Activated CD8-positive, alpha-beta T cell treated with anti-CD3 and anti-CD28 coated beads for 36 hours (primary cell): ENCODE results near the gene MGST2. TPM values are rescaled to one million over a fixed set of nuclear protein-coding genes. Genes with fewer than 3 reads are reported as not detected.
"Not testable (repeated sequence)": the region's sequence is repeated elsewhere in the genome, so short reads cannot be mapped to it uniquely, and the experiment has no call there.

Source experiments
- ATAC-seq: fragments of 200-7000 bp; cut with Tn5 transposase; one replicate; pipeline ENCODE4 v1.10.0; 2021; ENCODE audit warnings: mild to moderate bottlenecking, moderate library complexity
- CTCF ChIA-PET: fragments of 350-600 bp; sonication (Branson Sonifier 250); formaldehyde crosslinking; loops from one replicate; lab custom pipeline; 2021; ENCODE audit warnings: antibody characterized with exemption; lab: Charles Lee
- POLR2A ChIA-PET: fragments of 350-600 bp; sonication (Branson Sonifier 250); formaldehyde crosslinking; loops from one replicate; lab custom pipeline; 2021; ENCODE audit warnings: antibody characterized with exemption; lab: Charles Lee
- DNase-seq: peaks from one replicate; pipeline ENCODE4 v3.0.0-alpha.2; 2020
- H3K27ac Mint-ChIP-seq: one replicate; pipeline ENCODE4 v1.8.0; 2021; ENCODE audit warnings: mild to moderate bottlenecking, mixed read lengths
- H3K27me3 Mint-ChIP-seq: one replicate; pipeline ENCODE4 v1.8.0; 2021; ENCODE audit warnings: mixed read lengths
- H3K36me3 Mint-ChIP-seq: one replicate; pipeline ENCODE4 v1.8.0; 2021; ENCODE audit warnings: low read depth, mixed read lengths
- H3K4me1 Mint-ChIP-seq: one replicate; pipeline ENCODE4 v1.8.0; 2021; ENCODE audit warnings: low read depth, mixed read lengths
- H3K4me3 Mint-ChIP-seq: one replicate; pipeline ENCODE4 v1.8.0; 2021; ENCODE audit warnings: mild to moderate bottlenecking, moderate library complexity, mixed read lengths
- H3K9me3 Mint-ChIP-seq: one replicate; pipeline ENCODE4 v1.8.0; 2021; ENCODE audit warnings: mixed read lengths
- intact Hi-C: fragments of 100-400 bp; cut with micrococcal nuclease; formaldehyde crosslinking; loops from one replicate; pipeline ENCODE4 v1.10.0; 2022
- total RNA-seq, 2 experiments: library from RNA; stranded (reverse); gene quantifications; one replicate each; pipeline ENCODE4 v1.2.3, GENCODE V29; 2021
- TF ChIP-seq, protein P1 (sequence below): fragments of 200-600 bp; IDR thresholded peaks from one replicate; pipeline ENCODE4 v1.8.0; 2022; ENCODE audit warnings: antibody characterized with exemption, mild to moderate bottlenecking

The MGST2 gene
- total RNA-seq, 2 experiments from 2014 or later, result 11.7 to 12.4 TPM

DNA sequence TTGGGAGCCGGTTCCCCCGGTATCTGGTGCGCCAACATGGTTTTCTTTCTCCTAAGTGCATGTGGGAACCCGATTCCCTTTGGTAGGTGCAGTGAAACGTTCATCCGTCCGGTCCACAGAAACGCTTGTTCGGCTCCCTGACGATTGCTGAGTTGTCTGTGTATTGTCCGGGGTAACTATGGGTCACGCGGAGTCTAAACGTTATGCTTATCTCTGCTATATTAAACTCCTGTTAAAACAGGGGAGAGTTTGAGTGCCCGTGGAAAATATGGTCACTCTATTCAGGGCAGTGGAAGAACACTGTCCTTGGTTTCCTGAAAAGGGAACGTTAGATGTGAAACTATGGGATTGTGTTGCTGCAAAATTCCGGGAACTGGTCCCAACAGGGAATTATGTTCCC, 32.4 kb upstream of the MGST2 start:
- DNase-seq, result no peak
- peaks cover 16% of the 10 kb centered on the region for H3K27me3 Mint-ChIP-seq
- ATAC-seq, result no peak
- no peak overlapping the region for H3K27ac Mint-ChIP-seq
- TF ChIP-seq, protein P1, sequence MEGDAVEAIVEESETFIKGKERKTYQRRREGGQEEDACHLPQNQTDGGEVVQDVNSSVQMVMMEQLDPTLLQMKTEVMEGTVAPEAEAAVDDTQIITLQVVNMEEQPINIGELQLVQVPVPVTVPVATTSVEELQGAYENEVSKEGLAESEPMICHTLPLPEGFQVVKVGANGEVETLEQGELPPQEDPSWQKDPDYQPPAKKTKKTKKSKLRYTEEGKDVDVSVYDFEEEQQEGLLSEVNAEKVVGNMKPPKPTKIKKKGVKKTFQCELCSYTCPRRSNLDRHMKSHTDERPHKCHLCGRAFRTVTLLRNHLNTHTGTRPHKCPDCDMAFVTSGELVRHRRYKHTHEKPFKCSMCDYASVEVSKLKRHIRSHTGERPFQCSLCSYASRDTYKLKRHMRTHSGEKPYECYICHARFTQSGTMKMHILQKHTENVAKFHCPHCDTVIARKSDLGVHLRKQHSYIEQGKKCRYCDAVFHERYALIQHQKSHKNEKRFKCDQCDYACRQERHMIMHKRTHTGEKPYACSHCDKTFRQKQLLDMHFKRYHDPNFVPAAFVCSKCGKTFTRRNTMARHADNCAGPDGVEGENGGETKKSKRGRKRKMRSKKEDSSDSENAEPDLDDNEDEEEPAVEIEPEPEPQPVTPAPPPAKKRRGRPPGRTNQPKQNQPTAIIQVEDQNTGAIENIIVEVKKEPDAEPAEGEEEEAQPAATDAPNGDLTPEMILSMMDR, result no peak
- H3K4me3 Mint-ChIP-seq, result no peak overlapping the region
- ChIA-PET POLR2A (no interaction called here), CTCF (interaction anchor here (2.2 kb wide), 1 partner anchor 30 kb away, joined by 8 read pairs; no protein-coding TSS in a partner anchor)
- no peaks in the 10 kb centered on the region for H3K36me3 Mint-ChIP-seq
- peaks cover 7% of the 10 kb centered on the region for H3K9me3 Mint-ChIP-seq
- no peaks in the 10 kb centered on the region for H3K4me1 Mint-ChIP-seq
- intact Hi-C loops, result no loop called here

DNA sequence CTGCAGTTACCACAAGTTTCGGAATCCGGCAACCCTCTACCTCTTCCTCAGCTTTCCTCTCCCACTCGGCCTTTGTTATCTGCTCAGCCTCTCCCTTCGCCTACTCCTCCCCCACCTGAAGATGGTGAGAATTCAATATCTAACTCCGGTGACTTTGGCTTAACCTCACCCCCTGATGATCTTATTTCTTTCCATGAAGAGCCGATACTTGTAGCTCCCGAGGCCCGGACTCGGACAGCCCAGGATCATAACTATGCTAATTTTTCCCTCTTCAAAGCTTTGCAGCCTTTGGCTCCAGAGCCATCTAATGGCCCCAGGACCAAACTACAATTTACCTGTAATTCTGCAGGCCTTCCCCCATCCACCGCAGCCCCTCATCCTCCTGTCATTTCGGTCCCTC, 32.0 kb upstream of the MGST2 start:
- H3K27ac Mint-ChIP-seq, result no peak overlapping the region
- ChIA-PET CTCF (no interaction called here), POLR2A (no interaction called here)
- H3K4me1 Mint-ChIP-seq, result no peaks in the 10 kb centered on the region
- no peak overlapping the region for H3K4me3 Mint-ChIP-seq
- no peaks in the 10 kb centered on the region for H3K36me3 Mint-ChIP-seq
- ATAC-seq (no peak), DNase-seq (no peak)
- intact Hi-C loops, result no loop called here
- TF ChIP-seq, protein P1, result no peak
- H3K9me3 Mint-ChIP-seq, result peaks cover 9% of the 10 kb centered on the region
- peaks cover 16% of the 10 kb centered on the region for H3K27me3 Mint-ChIP-seq

DNA sequence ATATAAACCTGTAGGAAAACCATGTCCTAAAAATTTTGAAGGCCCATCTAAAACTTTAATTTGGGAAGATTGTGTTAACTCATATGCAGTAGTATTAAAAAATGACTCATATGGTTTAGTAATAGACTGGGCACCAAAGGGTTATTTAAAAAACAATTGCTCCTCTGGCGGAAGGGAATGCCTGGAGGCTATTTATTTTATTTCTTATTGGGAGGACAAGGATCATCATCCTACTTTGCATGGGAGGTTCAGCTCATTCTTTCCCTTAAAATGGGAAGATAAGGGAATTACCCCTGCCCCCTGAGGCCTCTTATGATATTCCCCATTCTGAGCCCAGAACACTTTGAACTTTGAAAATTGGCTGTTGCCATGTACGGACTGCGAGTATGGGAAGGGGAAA, 29.7 kb upstream of the MGST2 start:
- H3K4me3 Mint-ChIP-seq, result no peak overlapping the region

DNA sequence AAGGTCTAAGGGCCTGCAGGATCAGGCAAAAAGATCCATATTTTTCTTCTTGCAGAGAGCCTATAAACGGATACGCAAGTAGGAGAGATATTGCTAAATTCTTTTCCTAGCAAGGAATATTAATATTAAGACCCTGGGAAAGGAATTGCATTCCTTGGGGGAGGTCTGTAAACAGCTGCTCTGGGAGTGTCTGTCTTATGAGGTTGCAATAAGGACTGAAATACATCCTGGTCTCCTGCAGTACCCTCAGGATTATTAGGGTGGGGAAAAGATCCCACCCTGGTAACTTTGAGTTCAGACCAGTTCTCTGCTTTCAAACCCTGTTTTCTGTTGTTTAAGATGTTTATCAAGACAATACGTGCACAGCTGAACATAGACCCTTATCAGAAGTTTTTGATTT, 27.3 kb upstream of the MGST2 start:
- CTCF ChIA-PET, ATAC-seq, H3K36me3 Mint-ChIP-seq, H3K4me3 Mint-ChIP-seq, H3K4me1 Mint-ChIP-seq, POLR2A ChIA-PET, H3K27me3 Mint-ChIP-seq, intact Hi-C loops, DNase-seq, H3K27ac Mint-ChIP-seq: not testable (repeated sequence)
- H3K9me3 Mint-ChIP-seq, result peaks cover 22% of the 10 kb centered on the region

More for the DNA sequence above, 29.7 kb upstream of the MGST2 start:
- TF ChIP-seq, protein P1, result no peak
- ChIA-PET POLR2A (interaction anchor here (0.5 kb wide), 1 partner anchor 529 kb away, joined by 4 read pairs; no protein-coding TSS in a partner anchor), CTCF (interaction anchor here (1.5 kb wide), 1 partner anchor 16 kb away, joined by 3 read pairs; no protein-coding TSS in a partner anchor)
- Mint-ChIP-seq H3K4me1 (no peaks in the 10 kb centered on the region), H3K36me3 (no peaks in the 10 kb centered on the region), H3K9me3 (peaks cover 22% of the 10 kb centered on the region), H3K27me3 (peaks cover 12% of the 10 kb centered on the region), H3K27ac (no peak overlapping the region)
- intact Hi-C loops, result no loop called here
- ATAC-seq (no peak), DNase-seq (no peak)

DNA sequence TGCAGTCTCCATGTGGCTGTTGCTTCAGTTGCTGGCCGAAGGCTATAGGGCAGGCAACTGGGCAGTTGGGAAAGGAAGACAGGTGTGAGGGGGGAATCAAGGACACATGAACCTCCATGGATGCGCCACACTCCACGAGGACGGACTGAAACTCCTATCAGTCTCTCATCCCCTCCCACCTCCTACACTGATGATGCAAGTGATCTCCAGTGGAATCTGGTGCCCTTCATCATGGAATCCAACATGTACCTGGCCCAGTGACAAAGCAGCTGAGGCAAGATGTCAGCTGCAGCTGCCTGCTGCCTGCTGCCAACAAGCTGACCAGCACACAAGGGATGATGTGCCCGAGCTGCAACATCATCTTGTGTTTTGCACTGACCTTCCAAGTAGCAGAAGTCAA, 26.0 kb upstream of the MGST2 start:
- intact Hi-C loops, result no loop called here
- H3K27ac Mint-ChIP-seq, result no peak overlapping the region
- H3K36me3 Mint-ChIP-seq, result no peaks in the 10 kb centered on the region
- POLR2A ChIA-PET, result no interaction called here
- ATAC-seq, result no peak
- TF ChIP-seq, protein P1, result no peak
- no peak overlapping the region for H3K4me3 Mint-ChIP-seq
- no peak for DNase-seq
- H3K27me3 Mint-ChIP-seq, result peaks cover 6% of the 10 kb centered on the region
- CTCF ChIA-PET, result interaction anchor here (0.7 to 1.9 kb wide), 2 partner anchors 12 to 17 kb away, joined by 3 to 8 read pairs; no protein-coding TSS in a partner anchor
- H3K9me3 Mint-ChIP-seq, result peaks cover 22% of the 10 kb centered on the region
- H3K4me1 Mint-ChIP-seq, result no peaks in the 10 kb centered on the region
